ENCODE data around the gene RCOR3.

DNA sequence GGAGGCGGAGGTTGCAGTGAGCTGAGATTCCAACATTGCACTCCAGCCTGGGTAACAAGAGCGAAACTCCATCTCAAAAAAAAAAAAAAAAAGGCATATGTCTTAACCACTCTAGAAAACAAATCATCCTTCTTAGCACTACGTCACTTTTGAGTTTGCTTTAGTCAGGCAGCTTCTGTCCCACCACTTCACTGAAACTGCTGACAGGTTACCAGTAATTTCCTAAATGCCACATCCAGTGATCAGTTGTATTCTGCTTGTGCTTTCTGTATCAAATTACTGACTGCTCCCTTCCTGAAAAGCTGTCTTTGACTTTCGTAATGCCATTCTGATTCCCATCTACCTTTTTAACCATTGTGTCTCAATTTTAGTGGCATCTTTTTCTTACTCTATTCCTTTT lies 21.7 kb downstream of the RCOR3 start:
- TF ChIP-seq CTCF (IDR thresholded peaks at IDR 0.05; ENCODE audit: low read depth, low read length) (no peak), EZH2phosphoT487 (IDR thresholded peaks at IDR 0.05; ENCODE audit: low read depth) (no peak)

Data from OCI-LY3 (cell line).